Measurements from ENCODE around the gene COBL. TPM values are rescaled to one million over a fixed set of nuclear protein-coding genes. Genes with fewer than 3 reads are reported as not detected.

COBL gene
- total and polyA plus RNA-seq, 2 of the 4 experiments (the other 2 are of a cell fraction) = under 0.01 TPM; not detected in 1

DNA sequence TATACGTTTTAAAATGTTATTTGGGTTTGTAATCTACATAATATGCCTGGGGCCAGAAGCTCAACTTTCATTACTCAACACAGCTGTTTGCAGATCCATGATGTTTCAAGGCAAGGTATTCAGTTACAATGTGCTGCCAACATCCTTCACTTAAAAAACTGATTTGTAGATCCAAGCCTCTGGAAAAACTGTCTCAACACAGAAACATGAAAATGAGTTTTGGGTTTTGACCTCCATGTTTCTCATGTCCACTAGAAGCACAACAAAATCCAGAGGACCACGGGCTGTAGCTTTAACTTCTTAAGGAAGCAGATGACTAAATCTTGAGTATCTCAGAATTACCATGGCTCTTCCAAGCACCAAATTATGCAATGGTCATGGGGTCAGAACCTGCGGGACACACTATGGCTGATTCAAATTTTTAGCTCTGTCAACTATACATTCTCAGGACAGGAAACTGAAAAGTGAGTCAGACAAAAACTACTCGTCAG lies 286.9 kb downstream of the COBL start:
- no peaks in the 10 kb centered on the region; the same call in 1 of the 2 replicates for H3K27me3 ChIP-seq (ENCODE audit: control insufficient read depth, insufficient read depth, low read length)
- H3K4me2 ChIP-seq (ENCODE audit: low read depth, low read length) = peak overlapping the region; percentile 17; the same call in 1 of the 2 replicates
- H3K27ac ChIP-seq (ENCODE audit: insufficient read depth, low read length) = no peak overlapping the region; the same call in 1 of the 2 replicates
- H3K4me3 ChIP-seq (ENCODE audit: insufficient read depth, low read depth, low read length) = no peak overlapping the region
- peak overlapping the region; percentile 3; the same call in 1 of the 2 replicates for H3K4ac ChIP-seq (ENCODE audit: low read depth, low read length)
- DNase-seq (peak; percentile 92), ATAC-seq (ENCODE audit: low read depth) (peak; percentile 58)
- no peak overlapping the region for H2AK5ac ChIP-seq (ENCODE audit: low read depth, low read length)
- no CpG with 5 or more reads among the region's 4 CpGs for WGBS, 2 experiments (ENCODE audit: extremely low coverage in 2 of 2, insufficient read length in 1 of 2)
- no peak overlapping the region for H3K23ac ChIP-seq (ENCODE audit: low read depth, low read length)
- ChIA-PET CTCF (interaction anchor here (1.1 kb wide), 1 partner anchor 10 kb away, joined by 3 read pairs; no protein-coding TSS in a partner anchor), POLR2A (ENCODE audit: unreplicated experiment) (interaction anchor here (0.8 kb wide), 1 partner anchor 9 kb away, joined by 3 read pairs; no protein-coding TSS in a partner anchor)
- intact Hi-C loops (cut with micrococcal nuclease) (no loop called here), dilution Hi-C loops (cut with HindIII; ENCODE audit: low sequenced_read_pairs, unreplicated experiment) (no loop called here), in situ Hi-C loops (cut with MboI; ENCODE audit: low sequenced_read_pairs) (no loop called here)
- H2BK120ac ChIP-seq (ENCODE audit: low read depth, low read length) = peak overlapping the region; percentile 52
- no peaks in the 10 kb centered on the region for H3K9me3 ChIP-seq (ENCODE audit: control insufficient read depth, insufficient read depth, low read length)
- no peak overlapping the region for H2BK15ac ChIP-seq (ENCODE audit: low read depth, low read length)
- H3K9ac ChIP-seq (ENCODE audit: low read depth, low read length) = no peak overlapping the region
- peak overlapping the region; percentile 31 for H2BK5ac ChIP-seq (ENCODE audit: low read depth, low read length, poor library complexity, severe bottlenecking)
- no peak overlapping the region for H2AK9ac ChIP-seq (replicated peaks; ENCODE audit: low read depth, low read length, poor library complexity)
- peaks cover 7% of the 10 kb centered on the region; the same call in 1 of the 2 replicates for H4K20me1 ChIP-seq (ENCODE audit: insufficient read depth, low read length)
- no peaks in the 10 kb centered on the region for H3K79me1 ChIP-seq (ENCODE audit: low read depth in 1 of 2, low read length in 2 of 2)
- no peak overlapping the region; the same call in 1 of the 2 replicates for H4K91ac ChIP-seq (ENCODE audit: insufficient read depth, low read depth, low read length)
- no peak overlapping the region for H2BK20ac ChIP-seq (ENCODE audit: low read depth, low read length)
- no peak overlapping the region for H2AFZ ChIP-seq (replicated peaks; ENCODE audit: low read length, poor library complexity)
- no peak overlapping the region for H3K14ac ChIP-seq (replicated peaks; ENCODE audit: low read depth, low read length)
- H3K56ac ChIP-seq (ENCODE audit: extremely low read depth, insufficient read depth, low read length) = no peak overlapping the region
- peaks cover 25% of the 10 kb centered on the region for H3K4me1 ChIP-seq (ENCODE audit: control insufficient read depth, insufficient read depth, low read length)
- no TSS peak for BruUV-seq (replicated peaks)
- H3K36me3 ChIP-seq (ENCODE audit: control insufficient read depth, insufficient read depth, low read length) = no peaks in the 10 kb centered on the region
- peak overlapping the region in 1 of 2 experiments; percentile 14; a peak in 1 of 4 replicates for H4K8ac ChIP-seq (ENCODE audit: low read depth in 2 of 2, low read length in 2 of 2)
- H3K18ac ChIP-seq (ENCODE audit: low read depth, low read length) = 0 out of 2 replicates have a peak overlapping the region, but pooled peaks have one; percentile 6
- no peak overlapping the region for H4K5ac ChIP-seq (ENCODE audit: low read depth, low read length)
- peaks cover 25% of the 10 kb centered on the region for H3K9me1 ChIP-seq (ENCODE audit: insufficient read depth, low read length)
- TF ChIP-seq, protein P1, sequence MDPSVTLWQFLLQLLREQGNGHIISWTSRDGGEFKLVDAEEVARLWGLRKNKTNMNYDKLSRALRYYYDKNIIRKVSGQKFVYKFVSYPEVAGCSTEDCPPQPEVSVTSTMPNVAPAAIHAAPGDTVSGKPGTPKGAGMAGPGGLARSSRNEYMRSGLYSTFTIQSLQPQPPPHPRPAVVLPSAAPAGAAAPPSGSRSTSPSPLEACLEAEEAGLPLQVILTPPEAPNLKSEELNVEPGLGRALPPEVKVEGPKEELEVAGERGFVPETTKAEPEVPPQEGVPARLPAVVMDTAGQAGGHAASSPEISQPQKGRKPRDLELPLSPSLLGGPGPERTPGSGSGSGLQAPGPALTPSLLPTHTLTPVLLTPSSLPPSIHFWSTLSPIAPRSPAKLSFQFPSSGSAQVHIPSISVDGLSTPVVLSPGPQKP (IDR thresholded peaks at IDR 0.05; ENCODE audit: borderline replicate concordance, low read depth, low read length) = no peak
- TF ChIP-seq RCOR1 (IDR thresholded peaks at IDR 0.05; ENCODE audit: insufficient replicate concordance, low read length) (no peak), CHD1 (IDR thresholded peaks at IDR 0.05; ENCODE audit: low read depth, low read length) (no peak), MAFK (IDR thresholded peaks at IDR 0.05; ENCODE audit: low read depth, low read length) (peak; percentile 7; the same call in 1 of the 2 replicates), SMC3 (IDR thresholded peaks at IDR 0.05; ENCODE audit: low read depth, low read length) (no peak), NFE2L2 (IDR thresholded peaks at IDR 0.05; ENCODE audit: low read depth, low read length) (no peak), CEBPB (IDR thresholded peaks at IDR 0.05; ENCODE audit: low read depth, low read length) (peak; percentile 91), RFX5 (IDR thresholded peaks at IDR 0.05; ENCODE audit: low read depth, low read length) (no peak), POLR2A (IDR thresholded peaks at IDR 0.05; ENCODE audit: low read depth, low read length) (no peak), MAZ (IDR thresholded peaks at IDR 0.05; ENCODE audit: borderline replicate concordance, low read depth, low read length) (no peak), MXI1 (IDR thresholded peaks at IDR 0.05; ENCODE audit: borderline replicate concordance, low read depth, low read length) (0 out of 2 replicates have a peak, but pooled peaks have one; percentile 18), RAD21 (IDR thresholded peaks at IDR 0.05; ENCODE audit: low read length) (no peak), BHLHE40 (IDR thresholded peaks at IDR 0.05; ENCODE audit: low read depth, low read length) (peak; percentile 12; the same call in 1 of the 2 replicates)
- TF ChIP-seq, protein P2, sequence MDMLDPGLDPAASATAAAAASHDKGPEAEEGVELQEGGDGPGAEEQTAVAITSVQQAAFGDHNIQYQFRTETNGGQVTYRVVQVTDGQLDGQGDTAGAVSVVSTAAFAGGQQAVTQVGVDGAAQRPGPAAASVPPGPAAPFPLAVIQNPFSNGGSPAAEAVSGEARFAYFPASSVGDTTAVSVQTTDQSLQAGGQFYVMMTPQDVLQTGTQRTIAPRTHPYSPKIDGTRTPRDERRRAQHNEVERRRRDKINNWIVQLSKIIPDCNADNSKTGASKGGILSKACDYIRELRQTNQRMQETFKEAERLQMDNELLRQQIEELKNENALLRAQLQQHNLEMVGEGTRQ (IDR thresholded peaks at IDR 0.05; ENCODE audit: low read depth, low read length) = peak; percentile 31; the same call in 1 of the 2 replicates
- TF ChIP-seq, protein P3, sequence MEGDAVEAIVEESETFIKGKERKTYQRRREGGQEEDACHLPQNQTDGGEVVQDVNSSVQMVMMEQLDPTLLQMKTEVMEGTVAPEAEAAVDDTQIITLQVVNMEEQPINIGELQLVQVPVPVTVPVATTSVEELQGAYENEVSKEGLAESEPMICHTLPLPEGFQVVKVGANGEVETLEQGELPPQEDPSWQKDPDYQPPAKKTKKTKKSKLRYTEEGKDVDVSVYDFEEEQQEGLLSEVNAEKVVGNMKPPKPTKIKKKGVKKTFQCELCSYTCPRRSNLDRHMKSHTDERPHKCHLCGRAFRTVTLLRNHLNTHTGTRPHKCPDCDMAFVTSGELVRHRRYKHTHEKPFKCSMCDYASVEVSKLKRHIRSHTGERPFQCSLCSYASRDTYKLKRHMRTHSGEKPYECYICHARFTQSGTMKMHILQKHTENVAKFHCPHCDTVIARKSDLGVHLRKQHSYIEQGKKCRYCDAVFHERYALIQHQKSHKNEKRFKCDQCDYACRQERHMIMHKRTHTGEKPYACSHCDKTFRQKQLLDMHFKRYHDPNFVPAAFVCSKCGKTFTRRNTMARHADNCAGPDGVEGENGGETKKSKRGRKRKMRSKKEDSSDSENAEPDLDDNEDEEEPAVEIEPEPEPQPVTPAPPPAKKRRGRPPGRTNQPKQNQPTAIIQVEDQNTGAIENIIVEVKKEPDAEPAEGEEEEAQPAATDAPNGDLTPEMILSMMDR (conservative IDR thresholded peaks at IDR 0.05; ENCODE audit: low read depth, low read length) = no peak

All from IMR-90 (cell line).